Gastroesophageal sphincter (tissue), 4 donors: ENCODE data around the gene KAT6B. TPM values are rescaled to one million over a fixed set of nuclear protein-coding genes. Genes with fewer than 3 reads are reported as not detected.

ENCODE experiments used
- ATAC-seq: fragments of 150-250 bp; one replicate; pipeline ENCODE4 v1.9.1; 2016; ENCODE audit warnings: mild to moderate bottlenecking, moderate library complexity
- H3K27ac ChIP-seq, 4 donors: fragments of 200-600 bp; sonication (generic) in 3 of 4; 1 replicate in 3 of 4; 2 replicates in 1 of 4; pipeline ENCODE4 v1.5.1; 2016 to 2019
- H3K27me3 ChIP-seq: fragments of 200-600 bp; sonication (generic); one replicate; pipeline ENCODE4 v1.5.1; 2019
- H3K36me3 ChIP-seq, 2 donors: fragments of 200-600 bp; sonication (generic); one replicate each; pipeline ENCODE4 v1.5.1; 2019; ENCODE audit warnings: control low read depth in 1 of 2
- H3K4me1 ChIP-seq, 3 donors: fragments of 200-600 bp; sonication (generic); 1 replicate in 2 of 3; 2 replicates in 1 of 3; pipeline ENCODE4 v1.5.1; 2016 to 2019; ENCODE audit warnings: control low read depth in 2 of 3
- H3K4me3 ChIP-seq, 2 donors: fragments of 200-600 bp; sonication (generic); one replicate each; pipeline ENCODE4 v1.5.1; 2019; ENCODE audit warnings: mild to moderate bottlenecking in 1 of 2, moderate library complexity in 1 of 2
- H3K9me3 ChIP-seq, 3 donors: fragments of 200-600 bp; sonication (generic); one replicate each; pipeline ENCODE4 v1.5.1; 2017 to 2019; ENCODE audit warnings: control low read depth in 2 of 3
- CTCF ChIP-seq, 4 experiments: fragments of 200-600 bp in 2 of 4; fragments of 450-650 bp in 2 of 4; sonication (generic) in 1 of 4; IDR thresholded peaks; one replicate each; pipeline ENCODE4 v1.5.1; 2017 to 2019; ENCODE audit warnings: antibody characterized with exemption in 4 of 4, mild to moderate bottlenecking in 2 of 4, moderate library complexity in 2 of 4
- EP300 ChIP-seq: sonication (generic); formaldehyde crosslinking; IDR thresholded peaks from one replicate; pipeline ENCODE4 v1.6.1; 2017; ENCODE audit warnings: antibody characterized with exemption, mild to moderate bottlenecking
- POLR2A ChIP-seq, 2 donors: fragments of 450-650 bp; IDR thresholded peaks; one replicate each; pipeline ENCODE4 v1.6.1; 2017; ENCODE audit warnings: antibody characterized with exemption in 2 of 2, mild to moderate bottlenecking in 2 of 2, moderate library complexity in 1 of 2
- POLR2AphosphoS5 ChIP-seq: sonication (generic); formaldehyde crosslinking; IDR thresholded peaks from one replicate; pipeline ENCODE4 v1.6.1; 2017; ENCODE audit warnings: antibody characterized with exemption
- WGBS, 2 donors: methylation state at CpG; one replicate each; pipeline ENCODE4 v1.1.5; 2018; ENCODE audit warnings: low coverage in 1 of 2; 5-methylcytosine and 5-hydroxymethylcytosine counted together
- total RNA-seq, 4 donors: library from RNA; depleted of rRNA; stranded (reverse); fragments of >200 nt; gene quantifications; one replicate each; pipeline ENCODE4 v1.1.0, GENCODE V29; 2016

KAT6B gene
- total RNA-seq, 4 donors from 2014 or later: 35.8 to 107 (median 82.9) TPM

DNA sequence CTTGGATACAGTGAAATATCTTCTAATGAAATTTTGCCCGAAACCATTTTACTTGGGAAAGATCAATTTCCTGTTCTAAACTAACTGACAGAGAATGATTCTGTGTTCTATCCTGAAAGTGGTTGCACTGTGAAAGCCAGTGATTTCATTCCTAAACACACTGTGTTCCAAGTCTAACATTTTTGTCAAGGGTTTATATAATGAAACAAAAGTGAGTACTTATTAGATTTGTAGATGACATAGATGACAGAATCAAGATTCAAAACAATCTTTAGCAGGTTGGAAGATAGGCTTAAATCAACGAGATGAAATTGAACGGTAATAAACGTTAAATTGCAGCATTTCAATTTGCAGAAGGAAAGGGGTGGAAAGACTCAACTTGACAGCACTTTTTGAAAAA lies 13.3 kb downstream of the KAT6B start:
- Histone ChIP-seq H3K9me3 (no peaks in the 10 kb centered on the region), H3K27ac (peak overlapping the region; percentile 50 to 68 (median 61)), H3K27me3 (no peaks in the 10 kb centered on the region), H3K4me3 (no peak overlapping the region), H3K36me3 (peaks cover 0 to 17% of the 10 kb centered on the region in 2 donors), H3K4me1 (peaks cover 14 to 100% (median 16%) of the 10 kb centered on the region in 3 donors)
- WGBS, 2 donors: 17 to 40% methylated on average over 4 of the region's 4 CpGs
- peak; percentile 26 for ATAC-seq
- TF ChIP-seq POLR2AphosphoS5 (no peak), CTCF (IDR thresholded peaks at IDR 0.05) (no peak), POLR2A (IDR thresholded peaks at IDR 0.05) (no peak), EP300 (no peak)

DNA sequence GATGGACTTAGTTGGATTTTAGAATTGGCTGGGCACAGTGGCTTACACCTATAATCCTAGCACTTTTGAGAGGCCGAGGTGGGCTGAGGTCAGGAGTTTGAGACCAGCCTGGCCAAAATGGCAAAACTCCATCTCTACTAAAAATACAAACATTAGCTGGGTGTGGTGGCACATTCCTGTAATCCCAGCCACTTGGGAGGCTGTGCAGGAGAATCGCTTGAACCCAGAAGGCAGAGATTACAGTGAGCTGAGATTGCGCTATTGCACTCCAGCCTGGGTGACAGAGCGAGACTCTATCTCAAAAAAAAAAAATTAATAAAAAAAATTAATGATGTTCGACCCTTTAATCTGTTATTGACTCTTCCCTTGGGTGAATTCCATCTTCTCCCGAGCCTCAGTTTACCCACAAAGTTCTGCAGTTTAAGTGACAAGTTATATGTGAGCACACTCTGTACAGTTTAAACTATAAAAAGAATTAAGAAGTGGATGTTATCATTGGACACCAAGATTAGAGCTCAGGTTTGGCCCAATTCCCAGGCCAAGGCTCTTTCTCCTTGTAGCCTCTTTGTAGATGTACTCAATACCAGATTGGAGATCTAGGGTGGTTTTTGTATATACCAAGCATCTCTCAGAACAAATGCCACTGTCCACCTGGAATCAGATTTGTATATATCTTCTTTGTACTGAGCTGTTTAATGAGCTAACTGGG lies 15.0 kb downstream of the KAT6B start:
- no peaks in the 10 kb centered on the region for H3K27me3 ChIP-seq
- H3K36me3 ChIP-seq: peaks cover 0 to 17% of the 10 kb centered on the region in 2 donors
- peak overlapping the region in 3 of 4 donors; percentile 35 to 68 (median 41) for H3K27ac ChIP-seq
- no peak overlapping the region for H3K4me3 ChIP-seq
- peaks cover 11 to 96% (median 16%) of the 10 kb centered on the region in 3 donors for H3K4me1 ChIP-seq
- TF ChIP-seq EP300 (no peak), CTCF (IDR thresholded peaks at IDR 0.05) (no peak), POLR2AphosphoS5 (no peak), POLR2A (IDR thresholded peaks at IDR 0.05) (no peak)
- 55 to 72% methylated on average over 4 to 5 of the region's 6 CpGs for WGBS, 2 donors
- H3K9me3 ChIP-seq: no peaks in the 10 kb centered on the region
- ATAC-seq: no peak

DNA sequence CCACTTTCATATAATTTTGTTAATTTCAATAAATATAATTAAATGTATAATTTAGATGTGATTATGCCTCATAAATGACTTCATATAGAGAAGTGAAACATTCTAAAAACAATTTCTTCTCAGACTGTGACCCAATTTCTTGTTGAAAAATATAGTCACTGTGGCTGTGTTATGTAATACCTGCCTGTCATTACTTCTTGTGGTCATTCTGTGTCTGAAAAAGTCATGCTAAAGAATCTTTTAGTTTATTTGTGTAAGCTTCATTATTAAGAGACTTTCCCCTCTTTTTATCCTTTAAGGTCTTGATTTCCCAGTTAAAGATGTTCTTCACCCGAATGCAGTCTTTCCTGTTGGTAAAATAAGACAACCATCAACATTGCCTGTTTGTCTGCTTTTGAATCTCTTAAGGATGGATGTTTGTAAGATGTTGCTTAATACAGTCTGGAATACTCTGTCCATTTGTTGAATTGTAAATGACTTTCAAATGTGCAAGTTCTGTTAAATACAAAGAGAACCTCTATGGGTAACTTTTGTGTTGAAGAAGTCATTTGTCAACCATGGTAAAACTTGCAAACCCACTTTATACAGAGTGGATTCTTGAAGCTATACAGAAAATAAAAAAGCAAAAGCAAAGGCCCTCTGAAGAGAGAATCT lies 16.0 kb downstream of the KAT6B start:
- no peak overlapping the region for H3K4me3 ChIP-seq
- WGBS, 2 donors: 43 to 67% methylated on average over 1 of the region's 1 CpG
- ATAC-seq: peak; percentile 52
- TF ChIP-seq POLR2AphosphoS5: no peak
- no peak for TF ChIP-seq EP300
- no peak for TF ChIP-seq CTCF (IDR thresholded peaks at IDR 0.05)
- TF ChIP-seq POLR2A (IDR thresholded peaks at IDR 0.05): no peak
- no peaks in the 10 kb centered on the region for H3K27me3 ChIP-seq
- H3K27ac ChIP-seq: peak overlapping the region; percentile 18 to 68 (median 38)
- H3K36me3 ChIP-seq: peaks cover 0 to 17% of the 10 kb centered on the region in 2 donors
- no peaks in the 10 kb centered on the region for H3K9me3 ChIP-seq
- H3K4me1 ChIP-seq: peaks cover 9 to 96% (median 16%) of the 10 kb centered on the region in 3 donors

DNA sequence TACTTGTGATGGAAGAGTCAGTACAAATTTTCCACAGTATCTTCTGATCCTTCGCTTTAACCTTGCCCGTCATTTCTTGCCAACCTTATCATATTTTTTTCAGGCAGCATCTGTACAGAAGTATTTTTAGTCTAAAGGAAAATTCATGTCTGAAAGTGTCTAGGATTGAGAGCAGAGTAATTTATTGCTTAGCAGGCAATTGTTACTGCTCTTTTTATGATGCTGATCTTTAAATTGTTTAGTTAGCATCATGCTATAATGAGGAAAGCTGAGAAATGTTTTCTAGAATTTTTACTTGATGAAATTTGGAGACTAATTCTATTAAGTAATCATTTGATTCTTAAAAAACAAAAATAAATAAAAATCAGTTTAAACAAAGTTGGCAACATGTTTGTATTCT lies 20.6 kb downstream of the KAT6B start:
- Histone ChIP-seq H3K27me3 (no peaks in the 10 kb centered on the region), H3K36me3 (peaks cover 0 to 17% of the 10 kb centered on the region in 2 donors), H3K4me1 (peaks cover 0 to 80% (median 3%) of the 10 kb centered on the region in 3 donors), H3K9me3 (no peaks in the 10 kb centered on the region), H3K4me3 (no peak overlapping the region), H3K27ac (peak overlapping the region in 2 of 4 donors; percentile 32 to 39)
- no peak for ATAC-seq
- TF ChIP-seq EP300 (no peak), CTCF (IDR thresholded peaks at IDR 0.05) (no peak), POLR2A (IDR thresholded peaks at IDR 0.05) (no peak), POLR2AphosphoS5 (no peak)
- 38 to 60% methylated on average over 2 of the region's 2 CpGs for WGBS, 2 donors
